ENCODE data around the gene AKAP7.

Gene AKAP7

DNA sequence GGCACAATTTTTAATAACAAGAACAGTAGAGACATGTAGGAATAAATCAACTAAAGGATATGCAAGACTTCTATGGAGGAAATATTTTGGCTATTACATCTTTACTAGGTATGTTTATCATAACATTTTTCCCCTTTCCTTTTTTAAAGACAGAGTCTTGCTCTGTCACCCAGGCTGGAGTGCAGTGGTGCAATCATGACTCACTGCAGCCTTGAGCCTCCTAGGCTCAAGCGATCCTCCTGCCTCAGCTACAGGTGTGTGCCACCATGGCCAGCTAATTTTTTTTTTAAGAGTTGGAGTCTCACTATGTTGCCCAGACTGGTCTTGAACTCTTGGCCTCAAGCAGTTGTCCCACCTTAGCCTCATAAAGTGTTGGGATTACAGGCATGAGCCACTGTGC, 37.0 kb downstream of the AKAP7 start:
- Histone ChIP-seq H3K9ac (ENCODE audit: insufficient read length, low read depth) (no peak overlapping the region), H3K27me3 (ENCODE audit: insufficient read depth, insufficient read length) (no peaks in the 10 kb centered on the region), H3K4me3 (ENCODE audit: insufficient read length, low read depth) (no peak overlapping the region), H3K36me3 (ENCODE audit: insufficient read depth, insufficient read length, low read length) (no peaks in the 10 kb centered on the region), H3K9me3 (ENCODE audit: insufficient read depth, low read length) (no peaks in the 10 kb centered on the region), H3K4me1 (ENCODE audit: insufficient read depth, insufficient read length) (no peaks in the 10 kb centered on the region)
- no peak for TF ChIP-seq YY1 (IDR thresholded peaks at IDR 0.05; ENCODE audit: insufficient read depth, insufficient read length)
- no peak for TF ChIP-seq ZNF274 (IDR thresholded peaks at IDR 0.05; ENCODE audit: low read depth, low read length)
- TF ChIP-seq SUZ12 (IDR thresholded peaks at IDR 0.05; ENCODE audit: extremely low read depth, insufficient read depth, insufficient read length), result no peak
- no peak for DNase-seq (ENCODE audit: low read depth, low spot score)

DNA sequence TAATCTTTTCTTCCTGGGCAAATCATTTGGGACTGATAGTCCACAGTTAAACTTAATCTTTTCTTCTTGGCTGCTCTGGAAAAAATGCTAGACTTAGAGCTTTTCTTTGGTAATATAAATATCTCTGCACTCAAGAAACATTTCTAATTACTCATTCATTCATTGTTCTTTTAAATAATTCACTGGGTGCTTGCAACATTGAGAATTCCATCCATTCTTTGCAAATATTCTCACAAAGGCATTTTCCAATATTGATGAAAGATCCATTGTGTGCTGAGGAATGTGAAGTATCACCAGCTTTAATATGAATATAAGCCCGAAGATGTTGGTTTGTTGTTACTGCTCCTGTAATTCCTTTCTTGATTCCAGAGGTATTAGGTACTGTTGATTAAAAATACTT, 38.4 kb downstream of the AKAP7 start:
- TF ChIP-seq SUZ12 (IDR thresholded peaks at IDR 0.05; ENCODE audit: extremely low read depth, insufficient read depth, insufficient read length) (no peak), ZNF274 (IDR thresholded peaks at IDR 0.05; ENCODE audit: low read depth, low read length) (no peak), YY1 (IDR thresholded peaks at IDR 0.05; ENCODE audit: insufficient read depth, insufficient read length) (no peak)
- Histone ChIP-seq H3K27me3 (ENCODE audit: insufficient read depth, insufficient read length) (no peaks in the 10 kb centered on the region), H3K4me3 (ENCODE audit: insufficient read length, low read depth) (no peak overlapping the region), H3K9ac (ENCODE audit: insufficient read length, low read depth) (no peak overlapping the region), H3K4me1 (ENCODE audit: insufficient read depth, insufficient read length) (no peaks in the 10 kb centered on the region), H3K9me3 (ENCODE audit: insufficient read depth, low read length) (no peaks in the 10 kb centered on the region), H3K36me3 (ENCODE audit: insufficient read depth, insufficient read length, low read length) (no peaks in the 10 kb centered on the region)
- DNase-seq (ENCODE audit: low read depth, low spot score), result no peak

- TF ChIP-seq ZNF274 (IDR thresholded peaks at IDR 0.05; ENCODE audit: low read depth, low read length) (no peak), SUZ12 (IDR thresholded peaks at IDR 0.05; ENCODE audit: extremely low read depth, insufficient read depth, insufficient read length) (no peak), YY1 (IDR thresholded peaks at IDR 0.05; ENCODE audit: insufficient read depth, insufficient read length) (no peak)
- Histone ChIP-seq H3K27me3 (ENCODE audit: insufficient read depth, insufficient read length) (no peaks in the 10 kb centered on the region), H3K36me3 (ENCODE audit: insufficient read depth, insufficient read length, low read length) (no peaks in the 10 kb centered on the region), H3K9me3 (ENCODE audit: insufficient read depth, low read length) (no peaks in the 10 kb centered on the region), H3K4me3 (ENCODE audit: insufficient read length, low read depth) (no peak overlapping the region), H3K9ac (ENCODE audit: insufficient read length, low read depth) (no peak overlapping the region), H3K4me1 (ENCODE audit: insufficient read depth, insufficient read length) (no peaks in the 10 kb centered on the region)
- no peak for DNase-seq (ENCODE audit: low read depth, low spot score)
These were observed 40.3 kb downstream of the AKAP7 start for GRCh38 chr6:131175564-131175963.

- H3K4me3 ChIP-seq (ENCODE audit: insufficient read length, low read depth), result no peak overlapping the region
- no peak for TF ChIP-seq SUZ12 (IDR thresholded peaks at IDR 0.05; ENCODE audit: extremely low read depth, insufficient read depth, insufficient read length)
- TF ChIP-seq YY1 (IDR thresholded peaks at IDR 0.05; ENCODE audit: insufficient read depth, insufficient read length), result no peak
- TF ChIP-seq ZNF274 (IDR thresholded peaks at IDR 0.05; ENCODE audit: low read depth, low read length), result no peak
- DNase-seq (ENCODE audit: low read depth, low spot score), result no peak
- no peaks in the 10 kb centered on the region for H3K4me1 ChIP-seq (ENCODE audit: insufficient read depth, insufficient read length)
- H3K9ac ChIP-seq (ENCODE audit: insufficient read length, low read depth), result no peak overlapping the region
- H3K36me3 ChIP-seq (ENCODE audit: insufficient read depth, insufficient read length, low read length), result no peaks in the 10 kb centered on the region
- H3K27me3 ChIP-seq (ENCODE audit: insufficient read depth, insufficient read length), result no peaks in the 10 kb centered on the region
- no peaks in the 10 kb centered on the region for H3K9me3 ChIP-seq (ENCODE audit: insufficient read depth, low read length)
These were observed 42.7 kb downstream of the AKAP7 start for GRCh38 chr6:131177996-131178395.

GRCh38 chr6:131182991-131183425, 47.7 kb downstream of the AKAP7 start:
- no peak overlapping the region for H3K9ac ChIP-seq (ENCODE audit: insufficient read length, low read depth)
- H3K27me3 ChIP-seq (ENCODE audit: insufficient read depth, insufficient read length), result no peaks in the 10 kb centered on the region
- TF ChIP-seq ZNF274 (IDR thresholded peaks at IDR 0.05; ENCODE audit: low read depth, low read length) (no peak), YY1 (IDR thresholded peaks at IDR 0.05; ENCODE audit: insufficient read depth, insufficient read length) (no peak), SUZ12 (IDR thresholded peaks at IDR 0.05; ENCODE audit: extremely low read depth, insufficient read depth, insufficient read length) (no peak)
- H3K4me1 ChIP-seq (ENCODE audit: insufficient read depth, insufficient read length), result peaks cover 6% of the 10 kb centered on the region
- DNase-seq (ENCODE audit: low read depth, low spot score), result peak; percentile 27
- no peak overlapping the region for H3K4me3 ChIP-seq (ENCODE audit: insufficient read length, low read depth)
- peaks cover 19% of the 10 kb centered on the region; the same call in 1 of the 2 replicates for H3K9me3 ChIP-seq (ENCODE audit: insufficient read depth, low read length)
- peaks cover 10% of the 10 kb centered on the region for H3K36me3 ChIP-seq (ENCODE audit: insufficient read depth, insufficient read length, low read length)

GRCh38 chr6:131183427-131184095, 48.3 kb downstream of the AKAP7 start:
- H3K4me1 ChIP-seq (ENCODE audit: insufficient read depth, insufficient read length), result peaks cover 6% of the 10 kb centered on the region
- H3K9ac ChIP-seq (ENCODE audit: insufficient read length, low read depth), result peak overlapping the region; percentile 42
- peaks cover 19% of the 10 kb centered on the region; the same call in 1 of the 2 replicates for H3K9me3 ChIP-seq (ENCODE audit: insufficient read depth, low read length)
- H3K36me3 ChIP-seq (ENCODE audit: insufficient read depth, insufficient read length, low read length), result peaks cover 10% of the 10 kb centered on the region
- H3K27me3 ChIP-seq (ENCODE audit: insufficient read depth, insufficient read length), result no peaks in the 10 kb centered on the region
- TF ChIP-seq YY1 (IDR thresholded peaks at IDR 0.05; ENCODE audit: insufficient read depth, insufficient read length) (no peak), SUZ12 (IDR thresholded peaks at IDR 0.05; ENCODE audit: extremely low read depth, insufficient read depth, insufficient read length) (no peak), ZNF274 (IDR thresholded peaks at IDR 0.05; ENCODE audit: low read depth, low read length) (no peak)
- peak; percentile 23 for DNase-seq (ENCODE audit: low read depth, low spot score)
- H3K4me3 ChIP-seq (ENCODE audit: insufficient read length, low read depth), result no peak overlapping the region

DNA sequence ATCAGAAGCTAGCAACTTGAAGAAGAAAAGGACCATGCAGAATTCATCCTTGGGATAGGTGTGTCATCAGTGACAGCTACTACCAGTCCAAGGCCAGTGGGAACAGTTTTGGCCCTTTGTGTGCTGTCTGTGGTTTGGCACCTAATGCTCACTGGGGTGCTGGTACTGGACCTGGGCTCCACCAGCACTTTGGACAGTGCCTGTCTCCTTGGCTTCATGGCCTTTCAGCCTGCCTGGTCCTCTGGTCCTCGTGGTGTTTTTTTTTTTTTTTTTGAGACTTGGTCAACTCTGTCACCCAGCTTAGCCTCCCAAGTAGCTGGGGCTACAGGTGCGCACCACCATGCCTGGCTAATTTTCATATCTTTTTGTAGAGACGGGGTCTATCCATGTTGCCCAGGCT, 56.3 kb downstream of the AKAP7 start:
- Histone ChIP-seq H3K9ac (ENCODE audit: insufficient read length, low read depth) (no peak overlapping the region), H3K9me3 (ENCODE audit: insufficient read depth, low read length) (peaks cover 14% of the 10 kb centered on the region; the same call in 1 of the 2 replicates), H3K4me1 (ENCODE audit: insufficient read depth, insufficient read length) (no peaks in the 10 kb centered on the region), H3K36me3 (ENCODE audit: insufficient read depth, insufficient read length, low read length) (peaks cover 3% of the 10 kb centered on the region), H3K27me3 (ENCODE audit: insufficient read depth, insufficient read length) (no peaks in the 10 kb centered on the region), H3K4me3 (ENCODE audit: insufficient read length, low read depth) (no peak overlapping the region)
- TF ChIP-seq ZNF274 (IDR thresholded peaks at IDR 0.05; ENCODE audit: low read depth, low read length), result no peak
- TF ChIP-seq SUZ12 (IDR thresholded peaks at IDR 0.05; ENCODE audit: extremely low read depth, insufficient read depth, insufficient read length), result no peak
- TF ChIP-seq YY1 (IDR thresholded peaks at IDR 0.05; ENCODE audit: insufficient read depth, insufficient read length), result no peak
- DNase-seq (ENCODE audit: low read depth, low spot score), result no peak
